ENCODE data around the gene FOXM1. TPM values are rescaled to one million over a fixed set of nuclear protein-coding genes. Genes with fewer than 3 reads are reported as not detected.
A peak's percentile ranks its signal among the peaks of the same experiment; 100 is the strongest.

The FOXM1 gene
- polyA plus RNA-seq, 1 donor from 2014 or later = 0.31 TPM

- H3K27ac ChIP-seq (ENCODE audit: low read length) = no peak overlapping the region
These were observed 2.9 kb upstream of the FOXM1 start for GRCh38 chr12:2879853-2880252.

GRCh38 chr12:2877953-2878732 is 1.2 kb upstream of the FOXM1 start:
- H3K36me3 ChIP-seq (ENCODE audit: insufficient read depth, low read length) = no peaks in the 10 kb centered on the region
- H3K4me2 ChIP-seq (ENCODE audit: low read length) = peak overlapping the region; percentile 74
- TF ChIP-seq EP300 (conservative IDR thresholded peaks at IDR 0.05; ENCODE audit: poor library complexity, severe bottlenecking) (no peak), POLR2AphosphoS5 (IDR thresholded peaks at IDR 0.05) (no peak), SMC3 (conservative IDR thresholded peaks at IDR 0.05; ENCODE audit: poor library complexity) (no peak), TAF1 (IDR thresholded peaks at IDR 0.05; ENCODE audit: low read depth) (no peak), MXI1 (conservative IDR thresholded peaks at IDR 0.05; ENCODE audit: poor library complexity, severe bottlenecking) (no peak), RAD21 (conservative IDR thresholded peaks at IDR 0.05) (no peak), CTCF (IDR thresholded peaks at IDR 0.05; ENCODE audit: poor library complexity, severe bottlenecking) (no peak), EZH2 (IDR thresholded peaks at IDR 0.05; ENCODE audit: borderline replicate concordance, insufficient read depth, low read length, poor library complexity, severe bottlenecking) (no peak), REST (IDR thresholded peaks at IDR 0.05; ENCODE audit: borderline replicate concordance) (no peak)
- no peaks in the 10 kb centered on the region for H4K20me1 ChIP-seq (ENCODE audit: insufficient read depth)
- peak overlapping the region; percentile 85 for H3K9ac ChIP-seq (ENCODE audit: low read length)
- peak overlapping the region; percentile 80 for H3K27ac ChIP-seq (ENCODE audit: low read length)
- peak overlapping the region; percentile 81 for H2AFZ ChIP-seq (ENCODE audit: low read depth, low read length)
- H3K79me2 ChIP-seq (replicated peaks; ENCODE audit: insufficient read depth, low read length) = peaks cover 32% of the 10 kb centered on the region
- H3K9me2 ChIP-seq (ENCODE audit: insufficient read depth, low read length) = no peaks in the 10 kb centered on the region
- H3K9me3 ChIP-seq (ENCODE audit: low read length) = no peaks in the 10 kb centered on the region
- peak overlapping the region; percentile 86 for H3K4me3 ChIP-seq (ENCODE audit: low read length)
- H3F3A ChIP-seq (ENCODE audit: insufficient read depth, low read length, poor library complexity, severe bottlenecking) = no peaks in the 10 kb centered on the region
- H3K27me3 ChIP-seq (ENCODE audit: insufficient read depth, low read depth, low read length) = no peaks in the 10 kb centered on the region

More at GRCh38 chr12:2879853-2880252, 2.9 kb upstream of the FOXM1 start:
- Histone ChIP-seq H2AFZ (ENCODE audit: low read depth, low read length) (no peak overlapping the region), H4K20me1 (ENCODE audit: insufficient read depth) (no peaks in the 10 kb centered on the region), H3K79me2 (replicated peaks; ENCODE audit: insufficient read depth, low read length) (peaks cover 32% of the 10 kb centered on the region), H3K9me3 (ENCODE audit: low read length) (no peaks in the 10 kb centered on the region), H3K9ac (ENCODE audit: low read length) (no peak overlapping the region), H3K36me3 (ENCODE audit: insufficient read depth, low read length) (no peaks in the 10 kb centered on the region), H3F3A (ENCODE audit: insufficient read depth, low read length, poor library complexity, severe bottlenecking) (no peaks in the 10 kb centered on the region), H3K4me2 (ENCODE audit: low read length) (no peak overlapping the region), H3K4me3 (ENCODE audit: low read length) (no peak overlapping the region), H3K9me2 (ENCODE audit: insufficient read depth, low read length) (no peaks in the 10 kb centered on the region), H3K27me3 (ENCODE audit: insufficient read depth, low read depth, low read length) (no peaks in the 10 kb centered on the region)
- TF ChIP-seq EP300 (conservative IDR thresholded peaks at IDR 0.05; ENCODE audit: poor library complexity, severe bottlenecking) (no peak), RAD21 (conservative IDR thresholded peaks at IDR 0.05) (no peak), TAF1 (IDR thresholded peaks at IDR 0.05; ENCODE audit: low read depth) (no peak), MXI1 (conservative IDR thresholded peaks at IDR 0.05; ENCODE audit: poor library complexity, severe bottlenecking) (no peak)

All from neural cell (in vitro differentiated cells).